ENCODE measurements around the gene IFI27L1. TPM values are rescaled to one million over a fixed set of nuclear protein-coding genes. Genes with fewer than 3 reads are reported as not detected.

Gene IFI27L1
- total and polyA plus RNA-seq, 2 of the 13 experiments (the other 11 are each of a cell fraction or from before 2014, with no cell fraction given) = 11.9 to 19.0 TPM

- TF ChIP-seq ZNF777 (CRISPR knock-in tag; IDR thresholded peaks at IDR 0.05) (peak; percentile 76), GATAD1 (CRISPR knock-in tag; IDR thresholded peaks at IDR 0.05) (peak; percentile 85), KLF15 (CRISPR knock-in tag; IDR thresholded peaks at IDR 0.05; ENCODE audit: borderline replicate concordance) (no peak), ARNT2 (CRISPR knock-in tag; IDR thresholded peaks at IDR 0.05; ENCODE audit: low read depth) (peak; percentile 57; the same call in 1 of the 2 replicates), ZNF609 (CRISPR knock-in tag; IDR thresholded peaks at IDR 0.05; ENCODE audit: borderline replicate concordance) (peak; percentile 59; the same call in 1 of the 2 replicates), ZBTB34 (CRISPR knock-in tag; IDR thresholded peaks at IDR 0.05) (no peak), GABPA (IDR thresholded peaks at IDR 0.05; ENCODE audit: low read depth, low read length) (peak; percentile 91), GABPA (CRISPR knock-in tag; IDR thresholded peaks at IDR 0.05; ENCODE audit: low read depth) (peak; percentile 96), ZNF230 (CRISPR knock-in tag; IDR thresholded peaks at IDR 0.05) (no peak), HES4 (CRISPR knock-in tag; IDR thresholded peaks at IDR 0.05; ENCODE audit: borderline replicate concordance) (0 out of 2 replicates have a peak, but pooled peaks have one; percentile 43), CAMTA2 (CRISPR knock-in tag; IDR thresholded peaks at IDR 0.05; ENCODE audit: borderline replicate concordance) (no peak), THAP11 (CRISPR knock-in tag; IDR thresholded peaks at IDR 0.05) (peak; percentile 80), SP2 (CRISPR knock-in tag; IDR thresholded peaks at IDR 0.05) (peak; percentile 96), FOXP4 (CRISPR knock-in tag; IDR thresholded peaks at IDR 0.05) (0 out of 2 replicates have a peak, but pooled peaks have one; percentile 6), IRX3 (CRISPR knock-in tag; IDR thresholded peaks at IDR 0.05; ENCODE audit: borderline replicate concordance, low read depth) (no peak), KMT2B (CRISPR knock-in tag; IDR thresholded peaks at IDR 0.05) (peak; percentile 94), ZBTB3 (CRISPR knock-in tag; IDR thresholded peaks at IDR 0.05; ENCODE audit: borderline replicate concordance, low read depth) (no peak), BATF2 (CRISPR knock-in tag; IDR thresholded peaks at IDR 0.05) (peak; percentile 53; the same call in 1 of the 2 replicates), ZNF598 (CRISPR knock-in tag; IDR thresholded peaks at IDR 0.05; ENCODE audit: borderline replicate concordance) (peak; percentile 90), PHF8 (CRISPR knock-in tag; IDR thresholded peaks at IDR 0.05) (peak; percentile 90)
These were observed at the start of gene IFI27L1, which contains the start of gene DDX24 (continued) for GRCh38 chr14:94080621-94081385.
